Glomerular visceral epithelial cell (primary cell): ENCODE results near the gene ERFE.

Experiments used
- DNase-seq: peaks from one replicate; pipeline ENCODE4 v3.0.0-alpha.2; 2016; ENCODE audit errors: extremely low spot score

The ERFE gene

DNA sequence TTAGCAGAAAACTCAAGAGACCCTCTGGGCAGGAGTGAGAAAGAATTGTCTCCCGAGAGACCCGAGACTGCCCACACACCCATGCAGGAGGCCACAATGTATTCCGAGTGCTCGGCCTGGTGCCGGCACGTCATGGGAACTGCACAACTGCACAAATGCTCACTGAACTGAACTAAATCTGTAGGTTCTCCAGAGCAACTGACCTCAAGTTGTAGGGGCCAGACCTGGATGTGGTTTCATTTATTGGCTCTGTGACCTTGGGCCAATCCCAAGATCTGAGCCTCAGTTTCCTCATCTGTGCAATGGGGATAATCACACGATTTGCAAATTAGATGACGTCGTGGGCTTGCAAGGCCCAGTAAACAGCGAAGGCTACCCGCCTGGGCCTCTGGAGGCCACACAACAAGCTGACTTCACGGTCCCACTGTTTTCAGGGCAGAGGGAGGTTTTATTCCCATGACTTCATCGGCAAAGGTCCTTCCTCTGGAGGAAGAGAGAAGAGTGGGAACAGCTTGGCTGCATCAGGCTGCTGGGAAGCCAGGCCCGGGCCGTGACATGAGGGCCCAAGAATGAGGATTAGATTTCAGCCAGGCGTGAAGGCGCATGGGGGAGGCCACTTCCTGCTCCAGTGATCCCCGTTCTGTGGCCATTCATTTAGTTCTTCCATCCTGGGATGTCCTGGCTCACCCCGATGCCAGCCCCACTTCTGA, 3.6 kb upstream of the ERFE start:
- peak; percentile 99 for DNase-seq

DNA sequence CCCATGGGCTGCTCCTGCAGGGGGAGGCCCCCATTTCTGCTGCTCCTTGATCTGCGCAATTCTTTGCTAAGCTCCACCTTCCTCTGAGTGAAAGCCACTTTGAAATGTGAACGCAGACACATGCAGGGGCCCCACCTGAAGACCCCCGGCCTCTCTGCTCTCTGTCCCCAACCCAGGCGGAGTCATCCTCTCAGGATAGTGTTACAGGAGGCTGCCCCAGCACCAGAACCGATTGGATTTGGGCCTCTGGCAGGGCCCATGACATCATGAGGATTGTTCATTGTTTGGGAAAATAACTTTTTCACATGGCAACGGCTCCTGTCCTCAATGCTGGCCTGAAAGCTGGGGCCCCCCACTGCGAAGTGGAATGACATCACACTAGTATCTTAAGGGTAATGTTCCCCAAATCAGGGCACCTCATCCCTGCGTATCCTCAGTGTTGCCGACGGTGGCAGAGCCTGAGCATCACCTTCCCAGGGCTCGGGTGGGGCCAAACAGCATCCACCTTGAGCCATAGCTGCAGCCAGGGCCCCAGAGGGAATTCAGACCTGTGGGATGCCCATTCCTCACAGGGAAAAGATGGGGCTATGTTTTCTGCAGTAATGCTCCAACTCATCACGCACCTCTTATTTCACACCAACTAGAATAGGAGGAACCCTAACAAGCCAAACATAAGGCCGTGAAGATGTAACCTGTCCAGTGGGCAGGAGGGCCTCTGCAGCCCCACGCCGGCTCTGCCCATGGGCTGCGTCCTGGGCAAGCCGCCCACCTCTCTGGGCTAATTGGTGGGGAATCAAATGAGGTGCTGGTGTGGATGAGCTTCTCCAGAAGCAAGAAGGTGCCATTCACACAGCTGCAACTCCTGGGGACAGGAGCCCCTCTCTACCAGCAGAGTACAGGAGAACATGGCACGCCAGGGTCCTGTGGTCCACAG, 2.7 kb upstream of the ERFE start:
- peak; percentile 80 for DNase-seq

DNA sequence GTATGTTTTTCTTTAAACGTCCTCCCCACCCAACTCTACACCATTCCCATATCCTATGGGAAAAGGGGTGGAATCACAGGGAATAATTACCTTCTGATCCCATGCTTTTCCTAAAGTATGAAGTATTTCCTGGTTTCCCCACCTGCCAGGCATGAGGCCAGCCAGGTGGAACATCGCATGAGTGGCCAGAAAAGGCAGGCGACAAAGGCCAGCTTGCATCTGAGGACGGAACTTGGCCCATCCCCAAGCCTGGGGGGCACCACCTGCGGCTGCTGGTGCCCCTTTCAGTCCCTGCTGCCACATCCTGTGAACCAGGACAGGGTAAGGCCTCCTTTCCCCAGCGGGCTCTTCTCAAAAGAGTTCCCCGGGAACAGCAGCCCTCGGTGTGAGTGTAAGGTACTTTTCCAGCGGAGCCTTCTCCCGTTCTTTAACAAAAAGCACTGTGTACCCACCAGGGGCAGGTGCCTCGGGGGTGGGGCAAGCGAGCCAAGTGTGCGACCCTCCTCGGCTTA, 1.2 kb upstream of the ERFE start:
- no peak for DNase-seq

DNA sequence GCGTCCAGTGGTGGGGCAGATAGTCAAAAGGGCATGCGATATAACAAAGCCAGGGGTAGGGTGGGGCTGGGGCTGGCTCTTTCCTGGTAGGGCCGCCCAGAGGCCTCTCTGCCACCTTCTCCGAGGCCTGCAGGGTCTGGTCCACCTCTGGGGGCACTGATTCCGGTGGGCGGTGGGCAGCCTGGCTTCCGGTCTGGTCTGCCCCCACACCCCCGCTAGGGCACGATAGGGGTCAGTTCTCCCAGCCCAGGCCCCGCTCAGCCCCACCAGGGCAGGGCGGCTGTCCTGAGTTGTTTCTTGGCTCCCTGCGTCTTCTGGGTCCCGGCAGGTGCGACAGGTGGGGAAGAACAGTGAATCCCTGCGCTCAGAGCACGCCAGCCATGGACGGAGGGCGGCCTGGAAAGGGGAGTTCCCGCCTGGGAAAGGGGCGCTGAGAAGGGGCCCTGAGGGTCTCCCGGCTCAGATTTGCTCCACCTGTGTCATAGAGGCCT, 707 bp upstream of the ERFE start:
- DNase-seq, result no peak

DNA sequence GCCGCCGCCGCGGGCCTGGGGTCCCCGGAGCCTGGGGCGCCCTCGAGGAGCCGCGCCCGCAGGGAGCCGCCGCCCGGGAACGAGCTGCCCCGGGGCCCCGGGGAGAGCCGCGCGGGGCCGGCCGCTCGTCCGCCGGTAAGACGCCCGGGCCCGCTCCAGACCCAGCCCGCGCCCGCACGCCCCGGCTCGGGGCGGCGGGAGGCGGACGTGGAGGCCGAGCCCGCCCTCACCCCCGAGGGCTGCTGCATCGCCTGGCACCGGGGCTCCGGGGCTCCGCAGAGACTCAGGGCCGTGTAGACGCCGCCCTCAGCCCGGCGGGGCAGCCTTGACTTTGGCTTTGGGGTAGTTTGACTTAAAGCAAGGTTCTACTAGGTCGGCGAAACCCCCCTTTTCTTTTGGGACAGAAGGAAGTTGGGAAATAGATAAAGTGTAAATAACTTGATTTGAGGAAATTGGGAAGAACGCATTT, 335 bp downstream of the ERFE start:
- no peak for DNase-seq

DNA sequence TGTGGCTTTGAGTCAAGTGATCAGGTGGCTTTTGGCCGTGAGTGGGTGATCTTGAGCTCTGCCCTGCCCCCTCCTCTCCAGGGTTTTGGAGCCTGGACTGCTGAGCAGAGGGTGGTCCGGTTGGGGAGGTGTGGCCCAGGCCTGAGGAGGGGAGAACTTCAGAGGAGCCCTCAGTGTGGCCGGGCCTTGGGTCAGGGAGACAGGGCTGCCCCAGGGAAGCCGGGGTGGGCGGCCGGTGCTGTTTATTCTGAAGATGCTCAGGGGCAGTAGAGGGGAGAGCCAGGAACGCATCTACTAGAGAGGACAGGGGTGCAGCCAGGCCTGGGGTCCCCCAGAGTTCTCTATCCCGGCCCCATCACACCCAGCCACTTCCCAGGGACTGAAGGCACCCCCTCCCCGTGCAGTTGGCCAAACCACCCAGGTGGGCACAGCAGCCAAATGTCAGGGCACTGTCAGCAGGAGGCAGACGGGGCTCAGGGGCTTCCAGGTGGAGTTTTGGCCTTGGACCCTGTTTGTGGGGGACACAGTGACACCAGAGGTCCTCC, 963 bp downstream of the ERFE start:
- no peak for DNase-seq

DNA sequence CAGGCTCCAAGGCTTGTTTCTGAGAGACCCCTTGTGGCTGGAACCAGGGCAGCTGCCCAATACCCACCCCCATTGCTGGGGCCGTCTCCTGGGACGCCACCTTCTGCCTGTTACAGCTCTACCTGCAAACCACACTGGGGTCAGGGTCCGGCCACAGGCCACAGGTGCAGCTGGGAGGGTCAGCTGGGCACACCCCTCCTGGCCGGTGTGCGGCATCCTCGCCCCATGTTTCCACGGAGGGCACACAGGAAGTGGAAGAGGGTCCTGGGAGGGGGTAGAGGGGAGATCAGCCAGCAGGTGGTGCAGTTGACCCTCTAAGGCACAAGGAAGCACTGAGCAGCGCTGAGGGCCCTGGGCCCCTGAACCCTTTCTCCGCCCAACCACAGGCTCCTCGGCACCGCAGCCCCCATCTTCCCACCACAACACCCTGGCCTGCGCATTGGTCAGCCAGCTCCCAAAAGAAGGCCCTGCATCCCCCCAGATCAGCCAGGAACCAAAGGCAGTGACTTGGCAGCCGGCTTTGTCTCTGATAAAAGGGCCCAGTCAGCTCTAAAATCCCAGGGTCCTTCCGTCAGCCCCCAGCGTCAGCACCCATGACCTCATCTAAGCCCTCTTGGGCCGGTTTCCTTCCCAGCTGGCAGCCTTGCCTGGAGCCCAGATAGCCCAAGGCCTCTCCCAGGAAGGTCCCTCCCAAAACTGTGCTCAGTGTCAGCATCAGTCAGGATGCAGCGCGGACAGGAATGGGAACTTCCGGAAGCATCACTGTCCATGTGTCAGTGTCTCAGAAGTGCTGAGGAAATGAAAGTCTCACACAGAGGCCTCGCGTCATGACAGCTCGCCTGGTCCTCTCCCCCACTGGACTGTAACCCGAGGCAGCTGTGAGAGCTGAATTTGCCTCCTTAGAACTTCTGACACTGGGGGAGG, 1.7 kb downstream of the ERFE start:
- DNase-seq, result no peak

DNA sequence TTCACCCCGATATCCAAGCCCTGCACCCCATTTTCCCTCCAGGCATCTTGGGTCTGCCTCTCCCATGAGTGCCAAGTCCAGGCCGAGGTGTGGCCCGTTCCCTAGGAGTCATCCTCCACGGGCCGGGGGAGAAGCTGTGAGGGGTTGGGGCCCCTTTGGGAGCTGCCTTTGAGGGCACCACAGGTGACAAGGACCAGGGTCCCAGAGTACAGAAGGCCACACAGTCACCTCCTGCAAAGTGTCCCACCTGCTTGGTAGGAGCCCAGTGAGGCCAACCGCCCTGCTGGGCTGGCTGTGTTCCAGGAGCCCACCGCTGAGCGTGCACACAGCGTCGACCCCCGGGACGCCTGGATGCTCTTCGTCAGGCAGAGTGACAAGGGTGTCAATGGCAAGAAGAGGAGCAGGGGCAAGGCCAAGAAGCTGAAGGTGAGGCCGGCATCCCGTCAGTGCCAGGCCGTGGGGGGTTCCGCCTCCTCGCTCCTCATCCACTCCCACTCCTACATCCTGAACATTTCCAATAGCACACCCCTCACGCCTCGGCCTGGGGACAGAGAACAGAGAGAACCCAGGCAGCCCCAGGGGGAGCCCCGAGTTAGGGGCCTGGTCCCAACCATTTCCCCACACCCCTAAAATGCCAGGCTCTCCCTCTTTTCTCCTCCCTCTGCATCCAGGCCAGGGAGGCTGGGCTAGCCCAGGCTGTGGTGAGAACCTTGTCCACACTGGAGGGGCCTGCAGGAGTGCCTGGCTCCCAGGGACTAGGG, 2.7 kb downstream of the ERFE start:
- no peak for DNase-seq

DNA sequence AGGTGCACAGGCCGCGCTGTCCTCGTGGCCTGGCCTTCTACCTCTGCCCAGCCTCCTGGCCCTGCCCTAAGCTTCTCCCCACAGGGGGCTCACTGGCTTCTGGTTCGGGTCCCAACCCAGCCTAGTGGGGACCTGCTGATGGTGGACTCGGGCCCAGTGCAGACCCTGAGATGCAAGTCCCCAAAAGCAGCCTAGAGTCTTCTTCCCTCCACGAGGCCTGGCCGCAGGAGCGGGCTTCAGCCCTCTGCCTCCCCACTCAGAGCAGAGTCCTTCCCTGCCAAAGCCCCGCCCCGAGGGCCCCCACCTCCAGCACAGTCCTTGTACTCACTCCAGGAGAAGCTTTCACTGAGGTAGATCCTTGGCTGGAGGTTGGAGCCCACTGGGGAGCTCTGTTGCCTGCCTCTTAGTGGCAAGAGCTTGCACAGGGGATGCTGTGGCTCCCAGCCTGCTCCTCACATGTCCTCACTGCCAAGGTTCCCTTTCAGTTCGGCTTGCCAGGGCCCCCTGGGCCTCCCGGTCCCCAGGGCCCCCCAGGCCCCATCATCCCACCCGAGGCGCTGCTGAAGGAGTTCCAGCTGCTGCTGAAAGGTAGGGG, 3.6 kb downstream of the ERFE start:
- no peak for DNase-seq

DNA sequence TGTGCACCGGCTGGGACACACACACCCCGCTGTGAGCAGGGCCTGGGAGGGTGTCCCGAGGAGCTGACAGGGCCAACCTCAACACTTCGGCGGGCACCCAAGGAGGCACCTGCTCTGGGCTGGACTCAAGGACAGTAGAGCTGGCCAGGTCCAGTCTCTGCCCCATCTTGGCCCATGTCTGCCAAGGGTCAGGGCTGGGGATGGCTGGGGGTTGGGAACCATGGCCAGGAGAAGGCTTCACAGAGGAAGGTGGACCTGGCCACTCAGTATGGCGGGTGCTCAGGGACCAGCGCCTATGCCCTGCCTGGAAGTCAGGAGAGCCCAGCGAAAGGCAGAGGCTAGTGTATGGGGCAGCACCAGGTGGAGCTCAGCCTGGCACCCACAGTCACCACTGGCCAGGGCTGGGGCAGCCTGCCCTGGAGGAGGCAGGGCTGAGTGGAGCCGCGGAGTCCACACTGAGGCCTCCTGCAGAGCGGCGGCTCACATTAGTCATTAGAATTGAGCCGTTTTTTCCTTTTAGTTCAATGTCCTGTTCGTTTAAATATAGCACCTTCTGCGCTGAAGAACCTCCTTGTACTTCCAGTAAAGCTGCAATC, 4.2 kb downstream of the ERFE start:
- peak; percentile 60 for DNase-seq

DNA sequence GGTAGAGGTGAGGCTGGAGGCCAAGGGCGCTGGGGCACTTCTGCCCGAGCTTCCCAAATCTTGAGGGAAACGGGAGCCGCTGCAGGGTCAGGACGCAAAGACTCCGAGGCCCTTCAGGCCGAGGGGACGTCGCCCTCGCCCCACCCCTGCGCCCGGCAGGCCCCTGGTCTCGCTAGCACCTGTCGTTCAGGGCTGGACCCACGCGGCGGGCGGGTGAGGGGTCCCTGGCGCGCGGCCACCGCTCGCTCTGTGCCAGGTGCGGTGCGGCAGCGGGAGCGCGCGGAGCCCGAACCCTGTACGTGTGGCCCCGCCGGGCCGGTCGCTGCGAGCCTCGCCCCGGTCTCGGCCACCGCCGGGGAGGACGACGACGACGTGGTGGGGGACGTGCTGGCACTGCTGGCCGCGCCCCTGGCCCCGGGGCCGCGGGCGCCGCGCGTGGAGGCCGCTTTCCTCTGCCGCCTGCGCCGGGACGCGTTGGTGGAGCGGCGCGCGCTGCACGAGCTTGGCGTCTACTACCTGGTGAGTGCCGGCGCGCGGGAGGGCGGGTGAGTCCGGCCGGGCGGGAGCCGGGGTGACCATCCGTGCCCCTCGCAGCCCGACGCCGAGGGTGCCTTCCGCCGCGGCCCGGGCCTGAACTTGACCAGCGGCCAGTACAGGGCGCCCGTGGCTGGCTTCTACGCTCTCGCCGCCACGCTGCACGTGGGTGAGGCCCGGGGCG, 4.9 kb downstream of the ERFE start:
- no peak for DNase-seq

DNA sequence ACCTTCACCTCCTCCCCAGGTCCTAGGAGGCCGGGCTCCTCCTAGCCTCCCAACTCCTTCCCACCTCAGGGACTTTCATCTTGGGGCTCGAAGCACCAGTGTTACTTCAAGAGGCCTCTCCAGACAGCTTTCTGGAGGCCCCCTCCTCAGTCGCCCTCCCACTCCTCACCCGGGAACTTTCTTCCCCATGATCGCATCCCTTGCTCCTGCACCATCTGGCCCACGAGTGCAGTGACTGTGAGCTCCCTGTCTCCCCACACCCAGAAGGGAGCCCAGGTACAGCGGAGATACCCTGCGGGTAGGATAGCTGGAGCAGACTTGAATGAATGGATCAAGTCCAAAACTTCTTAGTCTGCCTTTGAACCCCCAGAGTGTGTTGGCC, 6.1 kb downstream of the ERFE start:
- no peak for DNase-seq

DNA sequence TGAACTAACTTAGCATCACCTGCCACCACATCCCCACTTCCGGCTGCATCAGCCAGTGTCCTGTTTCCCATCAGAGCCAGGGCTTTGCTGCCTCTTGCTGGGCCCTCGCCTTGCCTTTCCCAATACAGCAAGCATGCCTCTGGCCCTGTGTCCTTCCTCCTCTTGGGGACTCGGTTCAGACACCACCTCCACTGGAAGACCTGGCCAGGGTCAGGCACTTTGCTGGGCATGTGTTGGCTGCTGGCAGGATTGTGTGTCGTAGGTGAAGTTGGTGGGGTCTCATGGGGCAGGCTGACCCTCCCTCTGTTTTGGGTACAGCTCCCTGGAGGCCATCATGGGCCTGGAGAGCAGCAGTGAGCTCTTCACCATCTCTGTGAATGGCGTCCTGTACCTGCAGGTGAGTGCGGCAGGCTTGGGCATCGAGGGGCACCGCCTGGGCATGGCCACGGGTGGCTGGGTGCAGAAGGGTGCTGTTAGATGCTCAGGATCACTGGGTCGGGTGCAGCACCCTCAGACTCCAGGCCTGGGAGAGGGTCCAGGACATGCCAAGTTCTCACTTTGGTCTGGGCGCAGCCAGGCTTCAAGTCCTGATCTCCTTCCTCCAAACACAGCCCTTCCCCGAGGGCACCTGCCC, 6.6 kb downstream of the ERFE start:
- no peak for DNase-seq

DNA sequence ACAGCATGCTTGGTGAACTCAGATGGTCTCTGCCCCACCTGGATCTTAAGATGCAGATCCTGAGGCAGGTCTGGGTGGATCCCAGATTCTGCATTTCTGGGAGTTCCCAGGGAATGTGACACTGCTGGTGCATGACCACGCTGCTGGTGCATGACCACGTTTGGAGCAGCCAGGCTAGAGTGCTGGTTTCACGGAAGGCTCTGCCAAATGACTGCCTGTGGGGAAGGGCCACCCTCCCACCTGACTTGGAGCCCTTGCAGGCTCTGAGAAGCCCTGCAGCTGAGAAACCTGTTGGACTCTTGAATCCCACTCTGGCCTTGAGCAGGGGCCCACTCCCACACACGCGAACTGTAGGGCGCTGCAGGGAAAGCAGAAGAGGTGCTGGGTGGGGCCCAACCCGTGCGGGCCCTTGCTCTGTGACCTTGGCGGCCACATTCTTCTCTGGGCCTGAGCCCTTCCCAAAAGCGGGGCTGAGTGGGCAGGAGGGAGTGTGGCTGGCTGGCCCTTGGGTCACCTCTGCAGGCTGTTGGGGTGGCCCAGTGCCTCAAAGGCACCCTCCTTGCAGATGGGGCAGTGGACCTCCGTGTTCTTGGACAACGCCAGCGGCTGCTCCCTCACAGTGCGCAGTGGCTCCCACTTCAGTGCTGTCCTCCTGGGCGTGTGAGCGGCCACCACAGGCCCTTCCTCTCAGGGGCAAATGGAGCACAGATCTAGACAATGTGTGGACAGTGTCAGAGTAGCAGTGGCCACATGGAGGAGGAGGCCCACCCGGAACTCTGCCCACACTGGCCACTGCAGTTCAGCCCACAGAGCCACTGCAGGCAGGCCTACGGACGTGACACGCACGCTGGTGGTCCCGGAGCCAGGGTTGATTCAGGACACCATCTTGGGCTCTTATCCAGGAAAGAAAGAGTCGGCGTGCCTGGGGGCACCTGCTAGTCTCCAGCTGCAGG, 7.9 kb downstream of the ERFE start:
- DNase-seq, result peak; percentile 75

DNA sequence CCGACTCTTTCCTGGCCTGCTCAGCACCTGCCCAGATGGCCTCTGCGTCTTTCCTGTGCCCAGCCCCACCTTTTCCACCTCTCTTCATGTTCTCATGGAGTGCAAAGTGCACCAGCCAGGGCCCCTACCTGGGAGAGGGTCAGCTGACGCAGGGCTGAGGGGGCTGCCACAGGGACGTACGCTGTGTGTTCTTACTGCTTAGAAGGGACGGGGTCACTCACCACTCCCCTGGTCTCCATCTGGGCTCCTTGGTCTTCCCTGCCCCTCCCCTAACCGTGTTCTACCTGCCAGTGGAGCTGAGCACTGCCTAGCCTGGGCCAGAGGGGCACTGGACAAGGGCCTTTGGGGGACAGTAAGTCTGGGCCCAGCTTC, 8.6 kb downstream of the ERFE start:
- no peak for DNase-seq

DNA sequence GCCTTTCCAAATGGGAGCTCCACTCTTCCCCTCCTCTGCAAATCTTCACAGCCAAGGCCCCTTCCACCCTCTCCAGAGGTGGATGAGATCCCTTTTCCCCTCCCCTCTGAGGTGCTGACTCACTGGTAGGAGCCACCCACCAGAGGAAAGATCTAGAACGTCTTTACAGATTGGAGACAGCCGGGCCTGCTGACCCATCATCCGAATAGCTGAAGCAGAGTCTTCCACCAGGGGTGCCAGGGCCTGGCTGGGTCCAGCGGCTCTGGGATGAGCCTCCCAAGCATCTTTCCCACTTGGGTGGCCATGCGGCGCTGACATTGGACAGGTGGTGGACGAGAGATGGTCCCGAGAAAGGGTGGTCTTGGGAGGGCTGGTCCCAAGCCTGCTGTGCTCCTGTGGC, 9.0 kb downstream of the ERFE start:
- DNase-seq, result no peak
